K562 (cell line): Measurements from ENCODE around the gene VGLL4. TPM values are rescaled to one million over a fixed set of nuclear protein-coding genes. Genes with fewer than 3 reads are reported as not detected.

Source experiments
- ARHGAP35 ChIP-seq: fragments of 450-650 bp; IDR thresholded peaks from 2 replicates; pipeline ENCODE4 v1.6.1; 2018; ENCODE audit not compliant: partially characterized antibody
- COPS2 ChIP-seq: fragments of 450-650 bp; conservative IDR thresholded peaks from 2 replicates; pipeline ENCODE4 v1.6.1; 2016; ENCODE audit warnings: mild to moderate bottlenecking, moderate library complexity
- FOXA3 ChIP-seq, 2 experiments: fragments of 450-650 bp in 1 of 2; sonication (generic) in 1 of 2; formaldehyde crosslinking; IDR thresholded peaks in 1 of 2; conservative IDR thresholded peaks in 1 of 2; 2 replicates each; pipeline versions ENCODE4 v1.4.0 to v1.8.0; 2020 to 2022; ENCODE audit warnings: mild to moderate bottlenecking in 2 of 2, missing genetic modification reagents in 1 of 2
- FOXJ2 ChIP-seq: fragments of 200-800 bp; sonication (Bioruptor generic); IDR thresholded peaks from 2 replicates; pipeline ENCODE4 v1.6.1; 2016; ENCODE audit warnings: missing genetic modification characterization, missing compliant biosample characterization
- HSF4 ChIP-seq: fragments of 250-450 bp; sonication (Bioruptor Pico); IDR thresholded peaks from 2 replicates; pipeline ENCODE4 v2.1.2; 2022; ENCODE audit warnings: mild to moderate bottlenecking, moderate library complexity, borderline replicate concordance
- MTA2 ChIP-seq: fragments of 450-650 bp; IDR thresholded peaks from 2 replicates; pipeline ENCODE4 v1.6.1; 2016; ENCODE audit warnings: low read depth
- MYBL2 ChIP-seq, 2 experiments: fragments of 450-650 bp in 1 of 2; sonication (generic) in 1 of 2; formaldehyde crosslinking in 1 of 2; IDR thresholded peaks; 2 replicates each; pipeline versions ENCODE4 v1.6.1 to v1.8.1; 2017 to 2022; ENCODE audit warnings: borderline replicate concordance in 1 of 2, inconsistent platforms in 1 of 2, low read depth in 1 of 2, mild to moderate bottlenecking in 1 of 2, missing genetic modification reagents in 1 of 2, moderate library complexity in 1 of 2
- NEUROD1 ChIP-seq: fragments of 150-350 bp; IDR thresholded peaks from 2 replicates; pipeline ENCODE4 v1.6.1; 2014; ENCODE audit warnings: borderline replicate concordance, low read length, low read depth; ENCODE audit not compliant: partially characterized antibody
- PRPF4 ChIP-seq: fragments of 200-400 bp; formaldehyde crosslinking; IDR thresholded peaks from one replicate; pipeline ENCODE4 v1.6.1; 2017; ENCODE audit warnings: low read length, low read depth, mild to moderate bottlenecking; ENCODE audit not compliant: insufficient read depth, poor library complexity, severe bottlenecking
- SAP30 ChIP-seq: fragments of 200-600 bp; sonication (generic); IDR thresholded peaks from 2 replicates; pipeline ENCODE4 v1.6.1; 2012; ENCODE audit warnings: borderline replicate concordance, low read depth, mild to moderate bottlenecking, moderate library complexity, low read length, control low read depth, inconsistent platforms; ENCODE audit not compliant: insufficient read depth, poor library complexity, severe bottlenecking
- SETDB1 ChIP-seq: IDR thresholded peaks from one replicate; pipeline ENCODE4 v1.6.1; 2012; ENCODE audit warnings: low read length, control low read depth, inconsistent platforms
- ZNF263 ChIP-seq: sonication (generic); formaldehyde crosslinking; IDR thresholded peaks from 2 replicates; pipeline ENCODE4 v1.8.0; 2022; ENCODE audit warnings: mild to moderate bottlenecking, missing genetic modification reagents, borderline replicate concordance
- ZNF561 ChIP-seq: fragments of 450-650 bp; formaldehyde crosslinking; conservative IDR thresholded peaks from 2 replicates; pipeline ENCODE4 v1.4.0; 2020; ENCODE audit warnings: mild to moderate bottlenecking, moderate library complexity
- ZNF695 ChIP-seq: fragments of 450-650 bp; formaldehyde crosslinking; IDR thresholded peaks from 2 replicates; pipeline ENCODE4 v1.4.0; 2020; ENCODE audit warnings: mild to moderate bottlenecking, moderate library complexity
- polyA plus RNA-seq, 8 experiments: library from polyadenylated mRNA; depleted of rRNA in 4 of 8; stranded (reverse) in 5 of 8; unstranded in 3 of 8; fragments of >200 nt; fragmentation: Nextera tagmentation in 2 of 8; fragmentation: Illumina TruSeq in 1 of 8; extraction: Ambion mirVana in 2 of 8; extraction: Trizol in 1 of 8; gene quantifications; 2 replicates each; pipeline versions ENCODE4 v1.2.1 to v1.2.3, GENCODE V29; 2011 to 2014; ENCODE audit warnings: inconsistent platforms in 1 of 8, missing spikeins in 1 of 8
- total RNA-seq, 7 experiments: library from RNA; depleted of rRNA in 6 of 7; stranded (reverse); fragments of >200 nt in 6 of 7; fragmentation: Illumina TruSeq in 2 of 7; extraction: Trizol in 2 of 7; gene quantifications; 2 replicates each; pipeline versions ENCODE4 v1.2.1 to v1.2.3, GENCODE V29; 2011 to 2021; ENCODE audit warnings: low replicate concordance in 1 of 7
- TF ChIP-seq, protein P1 (sequence below): sonication (generic); IDR thresholded peaks from 2 replicates; pipeline ENCODE4 v1.6.1; 2016
- TF ChIP-seq, protein P2 (sequence below): fragments of 450-650 bp; IDR thresholded peaks from 2 replicates; pipeline ENCODE4 v1.6.1; 2017; ENCODE audit warnings: antibody characterized with exemption, mild to moderate bottlenecking
- TF ChIP-seq, protein P3 (sequence below): IDR thresholded peaks from 3 replicates; pipeline ENCODE4 v1.6.1; 2011; ENCODE audit warnings: borderline replicate concordance, mild to moderate bottlenecking; ENCODE audit not compliant: insufficient read length, insufficient read depth
- TF ChIP-seq, protein P4 (sequence below): fragments of 450-650 bp; IDR thresholded peaks from 2 replicates; pipeline ENCODE4 v1.6.1; 2016; ENCODE audit warnings: missing biosample characterization, missing genetic modification characterization

VGLL4 gene
- total and polyA plus RNA-seq, 9 of the 15 experiments (the other 6 are each of a cell fraction or from before 2014, with no cell fraction given): 0.27 to 10.9 (median 8.6) TPM

DNA sequence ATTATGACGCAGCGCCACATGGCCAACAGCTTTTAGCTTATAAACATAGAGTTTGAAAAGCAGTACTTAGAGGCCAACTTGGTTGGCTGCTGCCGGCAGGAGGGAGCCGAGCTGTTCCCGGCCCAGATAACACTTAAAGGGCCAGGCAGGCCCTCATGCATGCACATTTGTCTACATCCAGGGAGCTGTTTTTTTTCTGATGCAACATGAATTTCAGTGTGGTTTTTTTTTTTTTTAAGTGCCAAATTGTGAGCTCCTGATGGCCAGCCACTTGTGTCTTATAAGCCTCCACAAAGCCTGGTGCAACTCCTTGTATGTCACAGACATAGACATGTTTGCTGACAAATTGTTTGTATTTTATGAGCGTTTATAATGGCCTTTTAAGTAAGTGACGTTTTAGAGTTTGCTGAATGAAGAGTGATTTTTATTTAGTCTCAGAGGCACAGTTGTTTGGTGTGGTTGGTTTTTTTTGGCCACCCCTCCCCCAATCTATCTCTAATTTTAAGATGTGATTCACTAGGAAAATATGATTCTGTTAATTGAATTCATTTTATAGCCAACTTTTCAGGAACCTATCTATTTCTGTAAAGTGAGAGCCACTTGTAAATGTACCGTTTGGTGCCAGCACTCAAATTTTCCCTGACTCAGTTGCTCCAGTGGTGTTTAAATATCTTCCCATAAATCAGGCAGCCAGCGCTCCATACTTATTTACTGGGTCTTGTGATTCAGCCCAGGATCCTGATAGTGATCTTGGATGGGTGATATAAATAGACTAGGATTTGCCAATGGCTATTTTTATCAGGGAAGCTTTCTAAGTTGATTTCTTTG is 134.3 kb downstream of the VGLL4 start (continued):
- TF ChIP-seq FOXJ2 (tag) (0 out of 2 replicates have a peak, but pooled peaks have one; percentile 25), MTA2 (no peak), ZNF695 (no peak), FOXA3 (CRISPR knock-in tag; conservative IDR thresholded peaks at IDR 0.05 in 1 of 2, IDR thresholded peaks at IDR 0.05 in 1 of 2) (peak; percentile 73 to 79; a peak in 2 of 4 replicates), NEUROD1 (peak; percentile 65), COPS2 (no peak), ZNF561 (CRISPR knock-in tag) (no peak), ZNF263 (no peak), MYBL2 (IDR thresholded peaks at IDR 0.05; ENCODE audit: low read depth) (peak; percentile 61), MYBL2 (CRISPR knock-in tag; IDR thresholded peaks at IDR 0.05; ENCODE audit: borderline replicate concordance) (no peak), PRPF4 (no peak), SETDB1 (no peak), HSF4 (CRISPR knock-in tag) (no peak), ARHGAP35 (no peak), SAP30 (no peak)
- TF ChIP-seq, protein P1, sequence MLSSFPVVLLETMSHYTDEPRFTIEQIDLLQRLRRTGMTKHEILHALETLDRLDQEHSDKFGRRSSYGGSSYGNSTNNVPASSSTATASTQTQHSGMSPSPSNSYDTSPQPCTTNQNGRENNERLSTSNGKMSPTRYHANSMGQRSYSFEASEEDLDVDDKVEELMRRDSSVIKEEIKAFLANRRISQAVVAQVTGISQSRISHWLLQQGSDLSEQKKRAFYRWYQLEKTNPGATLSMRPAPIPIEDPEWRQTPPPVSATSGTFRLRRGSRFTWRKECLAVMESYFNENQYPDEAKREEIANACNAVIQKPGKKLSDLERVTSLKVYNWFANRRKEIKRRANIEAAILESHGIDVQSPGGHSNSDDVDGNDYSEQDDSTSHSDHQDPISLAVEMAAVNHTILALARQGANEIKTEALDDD: no peak
- TF ChIP-seq, protein P2, sequence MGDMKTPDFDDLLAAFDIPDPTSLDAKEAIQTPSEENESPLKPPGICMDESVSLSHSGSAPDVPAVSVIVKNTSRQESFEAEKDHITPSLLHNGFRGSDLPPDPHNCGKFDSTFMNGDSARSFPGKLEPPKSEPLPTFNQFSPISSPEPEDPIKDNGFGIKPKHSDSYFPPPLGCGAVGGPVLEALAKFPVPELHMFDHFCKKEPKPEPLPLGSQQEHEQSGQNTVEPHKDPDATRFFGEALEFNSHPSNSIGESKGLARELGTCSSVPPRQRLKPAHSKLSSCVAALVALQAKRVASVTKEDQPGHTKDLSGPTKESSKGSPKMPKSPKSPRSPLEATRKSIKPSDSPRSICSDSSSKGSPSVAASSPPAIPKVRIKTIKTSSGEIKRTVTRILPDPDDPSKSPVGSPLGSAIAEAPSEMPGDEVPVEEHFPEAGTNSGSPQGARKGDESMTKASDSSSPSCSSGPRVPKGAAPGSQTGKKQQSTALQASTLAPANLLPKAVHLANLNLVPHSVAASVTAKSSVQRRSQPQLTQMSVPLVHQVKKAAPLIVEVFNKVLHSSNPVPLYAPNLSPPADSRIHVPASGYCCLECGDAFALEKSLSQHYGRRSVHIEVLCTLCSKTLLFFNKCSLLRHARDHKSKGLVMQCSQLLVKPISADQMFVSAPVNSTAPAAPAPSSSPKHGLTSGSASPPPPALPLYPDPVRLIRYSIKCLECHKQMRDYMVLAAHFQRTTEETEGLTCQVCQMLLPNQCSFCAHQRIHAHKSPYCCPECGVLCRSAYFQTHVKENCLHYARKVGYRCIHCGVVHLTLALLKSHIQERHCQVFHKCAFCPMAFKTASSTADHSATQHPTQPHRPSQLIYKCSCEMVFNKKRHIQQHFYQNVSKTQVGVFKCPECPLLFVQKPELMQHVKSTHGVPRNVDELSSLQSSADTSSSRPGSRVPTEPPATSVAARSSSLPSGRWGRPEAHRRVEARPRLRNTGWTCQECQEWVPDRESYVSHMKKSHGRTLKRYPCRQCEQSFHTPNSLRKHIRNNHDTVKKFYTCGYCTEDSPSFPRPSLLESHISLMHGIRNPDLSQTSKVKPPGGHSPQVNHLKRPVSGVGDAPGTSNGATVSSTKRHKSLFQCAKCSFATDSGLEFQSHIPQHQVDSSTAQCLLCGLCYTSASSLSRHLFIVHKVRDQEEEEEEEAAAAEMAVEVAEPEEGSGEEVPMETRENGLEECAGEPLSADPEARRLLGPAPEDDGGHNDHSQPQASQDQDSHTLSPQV: peak; percentile 7; the same call in 1 of the 2 replicates
- TF ChIP-seq, protein P3, sequence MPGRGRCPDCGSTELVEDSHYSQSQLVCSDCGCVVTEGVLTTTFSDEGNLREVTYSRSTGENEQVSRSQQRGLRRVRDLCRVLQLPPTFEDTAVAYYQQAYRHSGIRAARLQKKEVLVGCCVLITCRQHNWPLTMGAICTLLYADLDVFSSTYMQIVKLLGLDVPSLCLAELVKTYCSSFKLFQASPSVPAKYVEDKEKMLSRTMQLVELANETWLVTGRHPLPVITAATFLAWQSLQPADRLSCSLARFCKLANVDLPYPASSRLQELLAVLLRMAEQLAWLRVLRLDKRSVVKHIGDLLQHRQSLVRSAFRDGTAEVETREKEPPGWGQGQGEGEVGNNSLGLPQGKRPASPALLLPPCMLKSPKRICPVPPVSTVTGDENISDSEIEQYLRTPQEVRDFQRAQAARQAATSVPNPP: no peak
- TF ChIP-seq, protein P4, sequence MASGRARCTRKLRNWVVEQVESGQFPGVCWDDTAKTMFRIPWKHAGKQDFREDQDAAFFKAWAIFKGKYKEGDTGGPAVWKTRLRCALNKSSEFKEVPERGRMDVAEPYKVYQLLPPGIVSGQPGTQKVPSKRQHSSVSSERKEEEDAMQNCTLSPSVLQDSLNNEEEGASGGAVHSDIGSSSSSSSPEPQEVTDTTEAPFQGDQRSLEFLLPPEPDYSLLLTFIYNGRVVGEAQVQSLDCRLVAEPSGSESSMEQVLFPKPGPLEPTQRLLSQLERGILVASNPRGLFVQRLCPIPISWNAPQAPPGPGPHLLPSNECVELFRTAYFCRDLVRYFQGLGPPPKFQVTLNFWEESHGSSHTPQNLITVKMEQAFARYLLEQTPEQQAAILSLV (tag): peak; percentile 74
